ENCODE results near the gene MFSD8.

GRCh38 chr4:127968586-127968985, 3.6 kb upstream of the MFSD8 start:
- TF ChIP-seq YY1 (IDR thresholded peaks at IDR 0.05; ENCODE audit: insufficient read depth, insufficient read length) (no peak), ZNF274 (IDR thresholded peaks at IDR 0.05; ENCODE audit: low read depth, low read length) (no peak), SUZ12 (IDR thresholded peaks at IDR 0.05; ENCODE audit: extremely low read depth, insufficient read depth, insufficient read length) (no peak)

Measured in NT2/D1 (cell line).